ENCODE results near the gene MYH13.

GRCh38 chr17:10323812-10324610 is 48.8 kb downstream of the MYH13 start:
- TF ChIP-seq EZH2 (IDR thresholded peaks at IDR 0.05; ENCODE audit: insufficient read depth, poor library complexity, severe bottlenecking): no peak
- no peak for TF ChIP-seq EZH2phosphoT487 (IDR thresholded peaks at IDR 0.05; ENCODE audit: insufficient read depth, low read depth)
